Tibial nerve (tissue), 4 donors: ENCODE results near the gene TOR2A. TPM values are rescaled to one million over a fixed set of nuclear protein-coding genes. Genes with fewer than 3 reads are reported as not detected.

Source experiments
- DNase-seq, 2 donors: peaks; one replicate each; pipeline ENCODE4 v3.0.0-alpha.2; 2019; ENCODE audit warnings: low spot score in 2 of 2
- H3K27ac ChIP-seq, 4 donors: fragments of 200-600 bp; sonication (generic) in 3 of 4; one replicate each; pipeline ENCODE4 v1.5.1; 2017 to 2019; ENCODE audit warnings: mild to moderate bottlenecking in 1 of 4
- H3K27me3 ChIP-seq, 2 donors: fragments of 200-600 bp; sonication (generic) in 1 of 2; one replicate each; pipeline versions ENCODE4 v1.5.1 to v1.6.0; 2017 to 2019
- H3K36me3 ChIP-seq, 3 donors: fragments of 200-600 bp; sonication (generic); one replicate each; pipeline ENCODE4 v1.5.1; 2018 to 2019
- H3K4me1 ChIP-seq, 4 donors: fragments of 200-600 bp; sonication (generic) in 3 of 4; one replicate each; pipeline ENCODE4 v1.5.1; 2017 to 2019
- H3K4me3 ChIP-seq, 4 donors: fragments of 200-600 bp; sonication (generic) in 3 of 4; one replicate each; pipeline ENCODE4 v1.5.1; 2017 to 2019; ENCODE audit warnings: mild to moderate bottlenecking in 1 of 4, moderate library complexity in 1 of 4
- H3K9me3 ChIP-seq, 4 donors: fragments of 200-600 bp; sonication (generic) in 3 of 4; one replicate each; pipeline ENCODE4 v1.5.1; 2017 to 2019
- EP300 ChIP-seq, 2 donors: sonication (generic); formaldehyde crosslinking; IDR thresholded peaks; one replicate each; pipeline ENCODE4 v1.6.1; 2017; ENCODE audit warnings: antibody characterized with exemption in 2 of 2, mild to moderate bottlenecking in 1 of 2
- POLR2A ChIP-seq, 2 donors: fragments of 450-650 bp; IDR thresholded peaks; one replicate each; pipeline ENCODE4 v1.6.1; 2017; ENCODE audit warnings: antibody characterized with exemption in 2 of 2, mild to moderate bottlenecking in 2 of 2, moderate library complexity in 2 of 2
- WGBS, 2 donors: methylation state at CpG; one replicate each; pipeline ENCODE4 v1.1.5; 2018; 5-methylcytosine and 5-hydroxymethylcytosine counted together
- total RNA-seq, 4 donors: library from RNA; depleted of rRNA; stranded (reverse); fragments of >200 nt; gene quantifications; one replicate each; pipeline ENCODE4 v1.1.0, GENCODE V29; 2016
- TF ChIP-seq, protein P1 (sequence below), 5 experiments: fragments of 200-600 bp in 3 of 5; fragments of 450-650 bp in 2 of 5; sonication (generic) in 3 of 5; IDR thresholded peaks; one replicate each; pipeline ENCODE4 v1.5.1; 2016 to 2019; ENCODE audit warnings: antibody characterized with exemption in 5 of 5, mild to moderate bottlenecking in 3 of 5, moderate library complexity in 2 of 5

The TOR2A gene
- total RNA-seq, 4 donors from 2014 or later: 13.3 to 15.3 (median 14.4) TPM

DNA sequence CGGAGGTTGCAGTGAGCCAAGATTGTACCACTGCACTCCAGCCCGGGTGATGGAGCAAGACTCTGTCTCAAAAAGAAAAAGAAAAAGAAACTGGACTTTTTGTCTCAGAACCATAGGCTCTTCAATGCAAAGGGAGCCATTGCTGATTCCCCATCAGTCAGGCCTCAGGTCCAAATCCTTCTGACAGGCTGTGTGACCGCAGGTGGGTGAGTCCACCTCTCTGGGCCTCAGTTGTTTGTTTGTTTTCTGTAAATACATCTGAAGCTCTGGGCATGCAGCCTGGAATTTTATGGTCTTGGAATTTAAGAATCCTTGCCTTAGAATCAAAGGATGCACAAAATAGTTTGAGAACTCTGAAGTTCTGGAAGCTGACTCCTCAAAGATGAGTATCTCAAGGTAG lies 21.1 kb upstream of the TOR2A start:
- no peak overlapping the region for H3K27ac ChIP-seq
- TF ChIP-seq EP300 (IDR thresholded peaks at IDR 0.05): no peak
- TF ChIP-seq, protein P1, sequence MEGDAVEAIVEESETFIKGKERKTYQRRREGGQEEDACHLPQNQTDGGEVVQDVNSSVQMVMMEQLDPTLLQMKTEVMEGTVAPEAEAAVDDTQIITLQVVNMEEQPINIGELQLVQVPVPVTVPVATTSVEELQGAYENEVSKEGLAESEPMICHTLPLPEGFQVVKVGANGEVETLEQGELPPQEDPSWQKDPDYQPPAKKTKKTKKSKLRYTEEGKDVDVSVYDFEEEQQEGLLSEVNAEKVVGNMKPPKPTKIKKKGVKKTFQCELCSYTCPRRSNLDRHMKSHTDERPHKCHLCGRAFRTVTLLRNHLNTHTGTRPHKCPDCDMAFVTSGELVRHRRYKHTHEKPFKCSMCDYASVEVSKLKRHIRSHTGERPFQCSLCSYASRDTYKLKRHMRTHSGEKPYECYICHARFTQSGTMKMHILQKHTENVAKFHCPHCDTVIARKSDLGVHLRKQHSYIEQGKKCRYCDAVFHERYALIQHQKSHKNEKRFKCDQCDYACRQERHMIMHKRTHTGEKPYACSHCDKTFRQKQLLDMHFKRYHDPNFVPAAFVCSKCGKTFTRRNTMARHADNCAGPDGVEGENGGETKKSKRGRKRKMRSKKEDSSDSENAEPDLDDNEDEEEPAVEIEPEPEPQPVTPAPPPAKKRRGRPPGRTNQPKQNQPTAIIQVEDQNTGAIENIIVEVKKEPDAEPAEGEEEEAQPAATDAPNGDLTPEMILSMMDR (IDR thresholded peaks at IDR 0.05): no peak
- no peak for TF ChIP-seq POLR2A (IDR thresholded peaks at IDR 0.05)
- no peak overlapping the region for H3K4me3 ChIP-seq
- H3K9me3 ChIP-seq: no peaks in the 10 kb centered on the region
- peaks cover 0 to 19% (median 0%) of the 10 kb centered on the region in 4 donors for H3K4me1 ChIP-seq
- no peak for DNase-seq
- H3K27me3 ChIP-seq: peaks cover 0 to 48% of the 10 kb centered on the region in 2 donors
- 85 to 88% methylated on average over 3 of the region's 3 CpGs for WGBS, 2 donors
- H3K36me3 ChIP-seq: peaks cover 0 to under 1% (median 0%) of the 10 kb centered on the region in 3 donors

DNA sequence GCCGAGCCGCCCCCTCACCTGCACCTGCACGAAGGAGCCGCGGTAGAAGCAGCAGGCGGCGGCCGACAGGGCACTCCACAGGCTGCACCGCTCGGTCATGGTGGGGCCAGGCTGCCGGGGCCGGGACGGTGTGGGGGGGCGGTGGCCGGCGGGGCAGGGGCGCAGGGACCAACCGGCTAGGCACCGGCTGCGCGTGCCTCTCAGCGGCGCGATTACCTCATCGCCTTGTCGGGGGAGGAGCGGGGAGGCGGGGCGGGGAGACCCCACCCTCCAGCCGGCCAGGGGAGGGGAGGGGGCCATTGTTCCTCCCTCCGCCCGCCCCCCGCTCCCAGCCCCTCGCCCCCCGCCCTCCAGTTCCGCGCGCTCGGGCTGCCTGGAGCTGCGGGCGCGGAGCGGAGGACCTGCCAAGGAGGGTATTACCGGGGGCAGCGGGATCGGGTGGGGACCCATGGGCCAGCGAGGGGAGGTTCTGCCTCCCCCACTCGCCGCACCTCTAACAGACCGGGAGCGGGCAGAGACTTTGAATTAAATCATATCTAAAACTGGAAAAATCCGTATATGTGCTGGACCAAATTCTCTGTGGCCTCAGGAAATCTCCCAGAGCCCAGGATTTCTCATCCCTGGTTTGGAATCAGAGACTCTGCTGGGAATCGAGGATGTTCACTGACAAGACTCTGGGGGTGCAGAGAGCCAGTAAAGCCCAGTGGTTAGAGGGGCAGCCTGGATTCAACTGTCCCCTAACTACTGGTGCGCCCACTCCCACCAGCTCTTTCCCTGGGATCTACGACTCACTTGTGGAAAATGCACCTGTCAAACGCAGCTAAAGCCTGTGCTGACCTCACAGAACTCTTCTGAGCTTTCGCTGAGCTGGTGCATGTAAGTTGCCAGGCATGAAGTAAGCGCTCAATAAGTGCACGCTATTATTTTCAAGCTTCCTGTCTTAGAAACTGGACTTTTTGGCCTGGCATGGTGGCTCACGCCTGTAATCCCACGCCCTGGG lies 20.3 kb upstream of the TOR2A start:
- H3K27me3 ChIP-seq: peaks cover 0 to 45% of the 10 kb centered on the region in 2 donors
- 43 to 68% methylated on average over 23 to 25 of the region's 61 CpGs for WGBS, 2 donors
- peaks cover 0 to 7% (median 0%) of the 10 kb centered on the region in 3 donors for H3K36me3 ChIP-seq
- TF ChIP-seq EP300 (IDR thresholded peaks at IDR 0.05) (no peak), POLR2A (IDR thresholded peaks at IDR 0.05) (no peak)
- TF ChIP-seq, protein P1 (IDR thresholded peaks at IDR 0.05): no peak
- H3K9me3 ChIP-seq: no peaks in the 10 kb centered on the region
- no peak overlapping the region for H3K27ac ChIP-seq
- H3K4me3 ChIP-seq: no peak overlapping the region
- H3K4me1 ChIP-seq: peaks cover 0 to 17% (median 0%) of the 10 kb centered on the region in 4 donors
- DNase-seq: no peak

DNA sequence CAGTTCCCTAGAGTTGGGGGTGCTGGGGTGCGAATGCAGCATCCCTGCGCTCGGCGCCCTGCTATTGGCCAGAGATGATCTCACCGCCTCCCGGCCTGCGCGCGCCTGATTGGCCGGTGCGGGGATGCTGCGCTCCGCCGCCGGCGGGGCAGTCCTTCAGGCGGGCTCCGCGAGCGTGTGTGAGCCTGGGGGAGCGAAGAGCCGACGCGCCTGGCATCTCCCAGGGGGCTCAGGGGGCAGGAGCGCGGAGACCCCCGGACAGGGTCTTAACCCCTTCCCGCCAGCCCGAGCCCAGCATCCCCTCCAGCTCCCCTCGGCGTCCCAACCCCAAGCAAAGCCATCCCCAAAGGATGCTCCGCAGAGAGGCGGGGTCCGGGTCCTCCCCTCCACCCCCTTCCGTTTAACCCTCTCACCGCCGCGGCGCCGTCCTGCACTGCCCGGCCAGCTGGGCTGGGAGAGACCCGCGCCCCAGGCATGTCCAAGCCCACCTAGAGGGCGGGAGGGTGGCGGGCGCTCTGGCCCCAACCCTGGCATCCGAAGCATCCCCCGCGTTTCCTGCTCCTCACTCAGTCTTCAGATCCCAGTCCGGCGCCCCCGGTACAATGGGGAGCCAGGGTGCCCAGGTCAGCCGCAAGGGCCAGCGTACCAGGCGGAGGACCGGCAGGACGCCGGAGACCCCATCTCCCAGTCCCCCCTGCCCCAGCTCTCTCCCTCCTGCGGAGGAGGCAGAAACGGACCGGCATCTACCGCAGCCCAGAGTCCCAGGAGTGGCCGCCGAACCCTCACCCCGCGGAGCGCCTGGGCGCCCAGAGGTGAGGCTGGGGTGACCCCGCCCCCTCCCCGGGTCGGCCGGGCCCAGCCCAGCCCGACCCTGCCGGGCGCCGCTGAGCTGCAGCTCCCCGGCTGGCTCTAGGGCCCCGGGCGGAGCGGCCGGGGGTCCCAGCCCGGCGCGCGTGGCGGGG lies 19.3 kb upstream of the TOR2A start:
- Histone ChIP-seq H3K4me3 (no peak overlapping the region), H3K27ac (no peak overlapping the region), H3K36me3 (peaks cover 0 to 17% (median 0%) of the 10 kb centered on the region in 3 donors), H3K9me3 (no peaks in the 10 kb centered on the region), H3K27me3 (peaks cover 0 to 45% of the 10 kb centered on the region in 2 donors), H3K4me1 (peaks cover 0 to 17% (median 0%) of the 10 kb centered on the region in 4 donors)
- TF ChIP-seq POLR2A (IDR thresholded peaks at IDR 0.05): no peak
- TF ChIP-seq, protein P1 (IDR thresholded peaks at IDR 0.05): no peak
- TF ChIP-seq EP300 (IDR thresholded peaks at IDR 0.05): no peak
- DNase-seq: no peak
- 29 to 47% methylated on average over 33 to 57 of the region's 86 CpGs for WGBS, 2 donors

DNA sequence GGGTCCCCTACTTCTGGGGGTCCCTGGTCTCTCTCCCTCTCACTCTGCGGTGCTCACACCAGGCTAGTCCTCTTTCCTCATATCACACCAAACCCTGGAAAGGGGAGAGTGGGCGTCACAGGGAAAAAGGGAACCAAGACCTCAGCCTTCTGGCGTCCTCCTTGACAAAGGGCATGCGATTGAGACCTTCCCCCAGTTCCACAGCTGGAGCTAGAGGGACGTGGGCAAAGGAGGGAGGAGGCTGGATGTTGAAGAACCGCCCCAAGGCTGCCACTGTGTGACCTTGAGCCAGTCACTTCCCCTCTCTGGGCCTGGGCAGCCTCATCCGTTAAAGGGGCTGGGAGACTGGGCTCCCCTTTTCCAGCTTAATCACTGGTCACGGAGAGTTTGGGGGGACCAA lies 18.5 kb upstream of the TOR2A start:
- no peak for TF ChIP-seq POLR2A (IDR thresholded peaks at IDR 0.05)
- TF ChIP-seq, protein P1 (IDR thresholded peaks at IDR 0.05): no peak
- no peak for TF ChIP-seq EP300 (IDR thresholded peaks at IDR 0.05)
- H3K27me3 ChIP-seq: peaks cover 0 to 42% of the 10 kb centered on the region in 2 donors
- H3K27ac ChIP-seq: no peak overlapping the region
- 76% methylated on average over 8 of the region's 8 CpGs for WGBS, 2 donors
- H3K36me3 ChIP-seq: peaks cover 0 to 25% (median 0%) of the 10 kb centered on the region in 3 donors
- H3K4me3 ChIP-seq: no peak overlapping the region
- no peaks in the 10 kb centered on the region for H3K9me3 ChIP-seq
- DNase-seq: no peak
- H3K4me1 ChIP-seq: peaks cover 0 to 17% (median 0%) of the 10 kb centered on the region in 4 donors
